HG03439 (cell line): ENCODE data around the gene UNC13C.

ENCODE experiments used
- ATAC-seq: cut with Tn5 transposase; IDR thresholded peaks from one replicate; pipeline ENCODE4 v1.9.1; 2021; ENCODE audit warnings: mild to moderate bottlenecking, moderate library complexity; ENCODE audit not compliant: unreplicated experiment

The UNC13C gene

DNA sequence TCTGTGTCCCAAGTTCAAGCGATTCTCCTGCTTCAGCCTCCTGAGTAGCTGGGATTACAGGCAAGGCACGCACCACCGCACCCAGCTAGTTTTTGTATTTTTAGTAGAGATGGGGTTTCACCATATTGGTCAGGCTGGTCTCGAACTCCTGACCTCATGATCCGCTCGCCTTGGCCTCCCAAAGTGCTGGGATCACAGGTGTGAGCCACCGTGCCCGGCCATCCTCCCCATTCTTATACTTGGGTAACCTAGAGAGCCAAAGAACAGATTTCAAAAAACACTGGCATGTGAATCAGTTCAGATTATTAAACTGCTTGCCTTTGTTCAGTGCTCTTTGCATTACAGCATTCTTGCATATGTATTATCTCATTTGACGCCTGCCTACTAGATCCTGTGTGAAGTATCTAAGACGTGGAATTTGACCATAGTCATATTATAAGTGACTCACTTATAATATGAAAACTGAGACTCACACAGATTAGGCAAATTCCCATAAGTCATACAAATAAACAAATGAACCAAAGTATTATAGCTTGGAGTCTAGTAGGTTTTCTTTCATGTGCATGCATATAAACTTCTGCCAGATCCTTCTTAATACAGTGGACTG lies 123.5 kb downstream of the UNC13C start:
- no peak for ATAC-seq

DNA sequence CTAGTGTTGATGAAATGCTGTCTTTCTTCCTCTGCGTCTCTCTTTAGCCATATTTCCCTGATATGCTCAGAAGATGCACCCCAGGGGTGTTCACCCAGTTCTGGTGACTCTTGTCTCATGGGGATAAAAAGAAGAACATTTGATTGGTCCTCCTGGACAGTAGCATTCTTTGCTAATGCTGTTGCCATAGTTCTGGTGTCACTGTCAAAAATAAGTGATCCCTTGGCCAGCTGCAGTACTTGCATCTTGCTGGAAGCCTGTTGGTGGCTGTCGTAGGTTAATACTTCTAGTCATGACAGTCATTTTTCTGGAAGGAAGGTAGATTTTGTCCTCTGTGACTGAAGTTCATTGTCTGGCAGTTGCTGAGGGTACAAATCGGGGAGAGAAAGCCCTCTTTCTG lies 124.5 kb downstream of the UNC13C start:
- no peak for ATAC-seq

DNA sequence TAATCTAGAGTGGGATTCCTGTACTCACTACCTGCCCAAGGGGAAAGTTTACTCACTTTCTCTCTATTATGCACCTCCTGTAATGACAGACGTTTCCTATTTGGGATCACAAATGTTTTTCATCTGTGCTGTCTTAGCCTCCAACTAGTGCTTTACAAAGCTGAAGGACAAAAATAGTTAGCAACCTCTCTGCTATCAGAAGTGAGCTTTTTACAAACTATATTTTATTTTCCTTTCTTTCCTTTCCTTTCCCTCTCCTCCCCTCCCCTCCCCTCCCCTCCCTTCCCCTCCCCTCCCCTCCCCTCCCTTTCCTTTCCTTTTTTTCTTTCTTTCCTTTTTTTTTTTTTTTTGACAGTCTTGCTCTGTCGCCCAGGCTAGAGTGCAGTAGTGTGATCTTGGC lies 130.8 kb downstream of the UNC13C start:
- no peak for ATAC-seq

DNA sequence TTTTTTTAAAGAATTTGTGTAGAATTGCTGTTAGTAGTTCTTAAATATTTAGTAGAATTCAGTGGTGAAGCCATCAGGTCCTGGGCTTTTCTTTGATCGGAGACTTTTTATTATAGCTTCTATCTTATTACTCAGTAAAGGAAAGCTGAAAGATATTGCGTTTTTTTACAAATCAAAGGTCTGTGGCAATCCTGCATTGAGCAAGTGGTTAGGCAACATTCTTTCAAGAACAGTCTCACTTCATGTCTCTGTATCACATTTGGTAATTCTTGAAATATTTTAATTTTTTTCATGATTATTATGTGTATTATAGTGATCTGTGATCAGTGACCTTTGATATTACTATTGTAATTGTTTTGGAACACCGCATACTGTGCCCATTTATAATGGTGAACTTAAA lies 140.8 kb downstream of the UNC13C start:
- ATAC-seq: no peak

DNA sequence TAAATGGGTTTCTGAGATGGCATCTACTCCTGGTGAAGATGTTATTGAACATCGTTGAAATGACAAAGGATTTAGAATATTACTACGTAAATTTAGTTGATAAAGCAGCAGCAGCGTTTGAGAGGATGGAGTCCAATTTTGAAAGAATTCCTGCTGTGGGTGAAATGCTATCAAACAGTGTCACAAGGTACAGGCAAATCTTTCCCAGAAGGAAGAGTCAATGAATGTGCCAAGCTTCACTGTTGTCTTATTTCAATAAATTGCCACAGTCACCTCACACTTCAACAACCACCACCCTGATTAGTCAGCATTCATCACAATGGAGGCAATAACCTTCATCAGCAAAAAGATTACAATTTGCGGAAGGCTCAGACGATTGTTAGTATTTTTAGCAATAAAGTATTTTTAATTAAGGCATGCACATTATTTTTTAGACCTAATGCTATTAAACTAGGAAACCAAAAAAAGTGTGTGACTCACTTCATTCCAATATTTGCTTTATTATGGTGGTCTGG lies 142.8 kb downstream of the UNC13C start:
- no peak for ATAC-seq

DNA sequence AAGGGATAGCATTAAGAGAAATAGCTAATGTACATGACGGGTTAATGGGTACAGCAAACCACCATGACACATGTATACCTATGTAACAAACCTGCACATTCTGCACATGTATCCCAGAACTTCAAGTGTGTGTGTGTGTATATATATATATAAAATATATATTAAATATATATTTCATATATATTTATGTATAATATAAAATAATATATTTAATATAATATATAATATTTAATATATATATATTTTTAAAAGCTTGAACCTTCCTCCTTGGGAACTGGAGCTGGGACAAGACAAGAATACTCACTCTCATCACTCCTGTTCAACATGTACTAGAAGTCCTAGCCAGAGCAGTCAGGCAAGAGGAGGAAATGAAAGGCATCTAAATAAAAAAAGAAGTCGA lies 149.3 kb downstream of the UNC13C start:
- ATAC-seq: no peak

DNA sequence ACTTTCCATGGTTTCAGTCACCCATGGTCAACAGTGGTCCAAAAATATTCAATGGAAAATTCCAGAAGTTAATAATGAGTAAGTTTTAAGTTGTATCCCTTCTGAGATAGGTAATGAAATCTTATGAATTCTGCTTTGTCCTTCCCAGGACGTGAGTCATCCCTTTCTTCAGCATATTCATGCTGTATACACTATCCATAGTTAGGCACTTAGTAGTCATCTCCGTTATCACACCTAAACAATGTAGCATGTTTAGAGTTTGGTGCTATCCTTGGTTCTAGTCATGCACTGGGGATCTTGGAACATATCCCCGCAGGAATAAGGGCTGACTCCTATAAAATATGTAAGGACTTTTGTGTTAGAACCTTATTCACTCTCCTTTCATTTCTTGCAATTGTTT lies 153.2 kb downstream of the UNC13C start:
- no peak for ATAC-seq

DNA sequence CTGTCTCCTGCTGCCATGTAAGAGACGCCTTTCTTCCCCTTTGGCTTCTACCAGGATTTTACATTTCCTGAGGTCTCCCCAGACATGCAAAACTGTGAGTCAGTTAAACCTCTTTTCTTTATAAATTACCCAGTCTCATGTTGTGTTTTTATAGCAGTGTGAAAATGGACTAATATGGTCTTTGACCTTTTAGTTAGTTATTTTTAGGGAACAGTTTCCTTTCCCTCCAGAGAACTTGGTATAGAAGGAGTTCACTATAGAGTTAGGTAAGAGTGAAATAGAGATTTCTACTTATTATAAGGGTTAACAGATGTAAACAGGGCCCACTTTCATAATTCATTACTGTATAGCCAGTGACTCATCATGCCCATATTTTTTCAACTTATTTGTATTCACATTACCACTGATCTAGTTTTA lies 170.9 kb downstream of the UNC13C start:
- no peak for ATAC-seq

DNA sequence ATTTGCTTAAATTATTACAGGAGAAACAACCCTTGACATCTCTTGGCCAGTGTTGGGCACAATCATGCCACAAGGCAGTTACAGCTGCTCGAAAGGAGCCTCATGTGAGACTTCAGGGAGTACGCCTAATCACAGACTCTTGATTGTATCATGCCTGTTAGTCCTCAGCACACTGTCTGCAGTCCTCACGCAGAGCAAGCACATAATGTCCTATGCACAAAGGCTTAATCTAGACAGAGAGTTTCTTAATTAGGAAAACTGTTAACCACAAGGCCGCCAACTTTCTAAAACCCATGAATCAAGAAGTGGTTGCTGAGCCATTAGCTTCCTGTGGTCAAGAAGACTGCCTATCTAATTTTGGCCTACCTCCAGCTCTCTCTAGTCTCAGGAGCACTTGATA lies 172.0 kb downstream of the UNC13C start:
- ATAC-seq: no peak

DNA sequence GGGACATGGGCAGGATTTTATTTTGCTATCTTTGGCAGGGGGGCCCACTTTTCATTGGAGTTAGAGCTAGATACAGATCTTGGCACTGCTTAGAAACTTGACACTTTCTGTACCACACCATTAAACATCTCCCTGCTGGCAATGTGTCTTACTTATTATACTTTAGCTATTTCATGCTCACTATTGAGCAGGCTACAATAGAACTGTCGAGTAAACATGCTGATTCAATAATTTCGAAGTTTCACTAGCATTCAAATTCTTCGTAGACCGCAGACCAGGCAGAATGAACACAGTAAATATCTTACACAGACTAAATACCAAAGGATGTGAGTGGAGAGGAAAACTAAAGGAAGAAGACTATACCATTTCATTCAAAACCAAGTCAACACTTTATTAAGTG lies 180.8 kb downstream of the UNC13C start:
- no peak for ATAC-seq

DNA sequence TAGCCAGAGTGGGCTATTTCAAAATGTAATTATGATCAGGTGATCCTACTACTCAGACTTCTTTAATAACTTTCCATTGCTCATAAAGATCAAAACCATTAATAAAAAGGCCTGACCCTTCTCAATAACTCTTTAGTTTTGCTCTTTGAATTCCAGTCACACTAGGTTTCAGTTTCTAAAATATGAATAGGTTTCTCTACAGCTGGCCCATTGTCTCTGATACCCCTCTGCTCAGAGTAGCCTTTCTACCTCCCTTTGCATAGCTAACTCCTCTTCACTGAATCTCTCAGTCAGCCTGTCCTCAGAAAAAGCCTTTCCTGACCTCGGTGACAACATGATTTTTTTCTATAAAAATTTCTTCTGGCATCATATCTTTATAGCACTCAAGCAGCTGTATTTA lies 209.1 kb downstream of the UNC13C start:
- no peak for ATAC-seq

DNA sequence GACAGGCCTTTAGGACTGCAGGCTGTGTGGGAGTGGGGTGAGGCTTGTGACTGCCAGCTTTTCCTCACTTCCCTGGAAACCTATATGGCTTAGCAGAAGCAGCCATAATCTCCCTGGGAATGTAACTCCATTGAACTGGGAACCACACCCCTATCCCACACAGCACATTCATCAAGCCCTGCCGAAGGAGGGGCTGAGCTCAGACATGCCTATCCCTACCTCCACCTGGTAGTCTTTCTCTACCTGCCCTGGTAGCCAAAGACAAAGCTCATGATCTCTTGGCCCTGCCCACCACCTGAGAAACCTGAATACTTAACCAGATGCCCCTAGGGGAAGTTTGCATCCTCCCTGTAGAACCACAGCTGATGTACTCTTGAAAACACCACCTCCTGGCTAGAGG lies 219.8 kb downstream of the UNC13C start:
- ATAC-seq: no peak

DNA sequence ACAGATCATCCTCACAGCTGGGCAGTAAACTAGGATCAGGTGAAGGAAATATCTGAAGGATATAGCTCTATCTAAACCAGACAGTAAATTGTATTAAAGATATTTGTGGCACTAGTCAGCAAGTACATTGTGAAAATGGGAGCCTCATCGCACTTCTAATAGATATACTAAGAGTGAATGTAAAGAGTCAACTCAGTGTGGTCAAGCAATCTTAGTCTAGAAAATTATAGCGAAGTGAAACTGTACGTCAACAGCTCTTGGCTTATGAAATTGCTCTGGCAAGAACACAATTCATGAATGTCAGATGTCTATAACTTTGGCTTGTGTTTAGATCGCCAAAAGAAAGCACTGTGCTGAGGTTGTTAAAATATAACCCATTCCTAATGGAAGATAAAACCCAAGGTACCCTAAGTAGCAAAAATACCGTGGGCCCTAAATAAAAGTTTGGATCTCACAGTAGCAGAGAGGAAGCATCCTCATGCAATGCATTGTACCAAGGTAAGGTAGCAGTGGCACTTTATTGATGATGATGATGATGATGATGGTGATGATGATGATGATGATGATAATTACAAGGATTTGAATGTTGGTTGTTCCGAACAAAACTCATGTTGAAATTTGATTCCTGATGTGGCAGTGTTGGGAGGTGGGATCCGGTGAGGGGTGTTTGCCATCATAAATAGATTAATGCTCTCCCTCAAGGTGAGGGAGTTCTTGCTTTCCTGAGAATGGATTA lies 228.5 kb downstream of the UNC13C start:
- no peak for ATAC-seq

DNA sequence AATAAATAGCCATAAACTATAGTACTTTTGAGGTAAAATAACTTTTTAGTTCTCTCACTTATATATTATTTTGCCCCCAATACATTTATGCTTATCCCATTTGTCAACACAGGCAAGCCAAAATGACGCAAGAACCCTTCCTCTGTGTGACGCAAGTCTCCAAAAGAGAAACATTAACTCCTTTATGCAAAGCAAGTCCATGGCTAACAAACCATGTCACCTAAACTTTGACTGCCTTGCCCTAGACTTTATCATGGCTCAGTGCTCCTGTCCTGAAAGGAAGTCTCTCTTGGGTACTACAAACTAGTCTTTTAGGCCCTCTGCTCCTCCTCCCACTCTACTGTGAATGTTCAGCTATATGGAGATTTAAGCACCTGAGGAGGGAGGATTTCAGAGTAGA lies 230.5 kb downstream of the UNC13C start:
- ATAC-seq: no peak

DNA sequence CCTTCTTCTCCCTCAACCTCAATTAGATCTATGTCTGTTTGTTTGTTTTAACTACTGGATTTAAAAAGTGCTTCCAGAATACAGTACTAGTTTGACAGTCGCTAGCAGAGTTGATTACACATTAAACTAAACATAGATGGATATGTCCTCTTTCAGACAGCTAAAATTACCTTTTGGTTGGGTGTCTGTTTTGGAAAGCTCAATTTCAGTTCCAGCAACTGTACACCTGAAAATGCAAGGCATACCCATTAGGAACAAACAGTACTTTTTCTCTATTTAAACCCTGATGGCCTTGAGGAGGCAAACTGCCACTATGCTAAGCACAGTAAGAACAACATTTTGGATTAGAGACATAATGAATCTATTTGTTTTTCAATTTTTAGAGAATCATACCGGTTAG lies 234.4 kb downstream of the UNC13C start:
- no peak for ATAC-seq

DNA sequence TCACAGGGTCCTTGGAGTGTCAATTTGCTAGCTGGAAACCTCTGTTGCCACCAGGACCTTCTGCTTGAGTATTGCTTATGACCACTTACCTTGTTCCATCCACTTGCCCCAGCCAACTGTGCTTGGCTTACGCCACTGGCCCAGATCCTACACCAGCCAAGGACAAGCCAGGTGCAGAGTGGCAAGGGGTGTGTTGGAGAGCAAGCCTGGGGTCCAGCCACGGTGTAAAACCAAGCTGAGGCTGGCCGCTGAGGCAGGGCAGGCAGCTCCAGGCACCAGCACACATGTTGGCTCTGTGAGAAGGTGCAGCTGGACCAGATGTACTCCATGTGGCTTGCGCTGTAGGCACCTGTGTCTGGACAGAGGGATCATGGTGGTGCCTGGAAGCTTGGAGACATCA lies 248.2 kb downstream of the UNC13C start:
- no peak for ATAC-seq

DNA sequence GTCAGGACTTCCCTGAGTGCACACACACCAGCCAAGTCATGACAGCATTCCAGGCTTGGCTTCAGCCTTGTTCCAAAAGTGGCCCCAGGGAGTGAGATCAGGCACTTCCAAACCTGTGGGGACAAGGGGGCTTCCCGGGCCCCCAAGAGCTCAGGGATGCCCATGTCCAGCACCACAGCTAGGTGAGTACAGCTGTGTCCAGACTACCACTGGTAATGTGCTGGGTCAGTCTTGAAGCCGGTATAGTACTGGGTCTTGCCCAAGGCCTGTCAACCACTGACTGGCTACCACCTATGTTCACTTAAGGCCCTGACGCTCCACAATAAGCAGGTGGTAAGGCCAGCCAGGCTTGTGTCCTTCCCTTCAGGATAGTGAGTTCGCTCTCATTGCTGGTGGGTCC lies 249.3 kb downstream of the UNC13C start:
- no peak for ATAC-seq

DNA sequence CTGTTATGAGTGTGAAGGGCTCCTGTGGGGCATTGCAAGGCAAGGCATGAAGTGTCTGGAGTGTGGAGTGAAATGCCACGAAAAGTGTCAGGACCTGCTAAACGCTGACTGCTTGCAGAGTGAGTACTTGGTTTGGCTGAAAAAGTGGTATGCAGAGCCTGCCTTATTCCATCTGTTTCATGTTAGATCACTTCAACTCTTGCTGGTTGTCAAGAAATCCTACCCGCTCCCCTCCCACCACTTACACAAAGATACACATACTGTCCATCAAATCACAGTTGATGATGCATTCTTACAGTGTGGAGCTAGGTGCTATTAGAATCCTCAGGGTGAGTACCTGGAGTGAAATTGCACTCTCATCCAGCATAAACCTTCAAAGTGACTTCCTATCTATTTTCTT lies 272.1 kb downstream of the UNC13C start:
- ATAC-seq: no peak

DNA sequence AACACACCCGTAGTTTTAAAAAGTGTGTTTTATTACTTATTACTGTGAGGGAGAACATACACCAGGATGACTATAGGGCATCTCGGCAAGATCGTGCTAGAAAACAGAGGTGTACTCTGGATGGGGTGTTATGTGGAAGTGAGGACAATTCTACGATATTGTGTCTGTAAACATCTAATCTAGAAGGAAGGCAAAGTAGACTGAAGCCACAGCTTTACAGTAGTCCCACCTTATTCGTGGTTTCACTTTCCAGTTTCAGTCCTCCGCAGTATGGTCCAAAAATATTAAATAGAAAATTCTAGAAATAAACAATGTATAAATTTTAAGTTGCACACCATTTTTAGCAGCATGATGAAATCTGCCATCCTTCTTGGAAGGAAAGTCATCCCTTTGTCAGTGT lies 277.9 kb downstream of the UNC13C start:
- ATAC-seq: no peak

DNA sequence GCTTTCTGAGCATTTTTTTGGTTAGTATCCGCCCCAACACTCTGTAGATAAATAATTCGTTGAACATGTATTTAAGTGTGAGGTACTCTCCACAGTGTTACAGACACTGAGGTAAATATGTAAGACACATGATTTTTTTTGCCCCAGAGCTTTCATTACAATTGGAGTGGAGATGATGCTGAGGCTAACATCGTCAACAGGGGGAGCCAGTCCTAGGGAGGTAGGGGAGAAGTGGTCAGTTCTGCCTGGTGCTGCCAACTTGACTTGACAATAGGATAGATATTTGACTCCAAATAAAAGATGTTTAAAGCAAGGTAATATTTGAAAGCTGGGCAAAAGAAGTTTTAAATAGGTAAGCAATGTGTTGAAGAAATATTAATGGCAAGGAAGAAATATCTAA lies 295.7 kb downstream of the UNC13C start:
- no peak for ATAC-seq

DNA sequence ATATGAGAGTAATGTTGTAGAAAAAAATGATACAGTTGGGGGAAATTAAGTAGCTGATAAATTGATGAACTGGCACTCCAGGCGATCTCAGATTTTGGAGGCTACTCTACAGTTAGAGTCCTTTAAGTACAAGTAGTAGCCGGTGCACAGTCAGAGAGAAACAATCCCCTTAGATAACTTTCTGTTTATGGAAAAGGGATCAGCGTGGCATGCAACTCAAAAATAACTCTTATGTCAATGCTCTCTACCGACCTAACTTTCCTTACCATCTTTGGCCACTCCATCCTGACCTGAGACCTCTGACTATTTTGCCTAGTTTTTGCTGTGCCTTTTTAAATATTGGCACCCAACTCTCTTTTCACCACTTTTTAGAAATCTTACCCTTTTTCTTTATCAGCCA lies 299.6 kb downstream of the UNC13C start:
- no peak for ATAC-seq

DNA sequence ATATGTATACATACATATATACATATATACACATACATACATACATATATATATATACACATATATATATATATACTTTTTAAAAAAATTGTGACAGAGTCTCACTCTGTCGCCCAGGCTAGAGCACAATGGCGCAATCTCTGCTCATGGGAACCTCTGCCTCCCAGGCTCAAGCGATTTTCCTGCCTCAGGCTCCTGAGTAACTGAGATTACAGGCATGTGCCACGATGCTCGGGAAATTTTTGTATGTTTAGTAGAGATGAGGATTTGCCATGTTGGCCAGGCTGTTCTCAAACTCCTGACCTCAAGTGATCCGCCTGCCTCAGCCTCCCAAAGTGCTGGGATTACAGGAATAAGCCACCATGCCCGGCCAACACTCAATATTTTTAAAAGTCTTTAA lies 302.5 kb downstream of the UNC13C start:
- ATAC-seq: no peak
